Common myeloid progenitor, CD34-positive (primary cell): Measurements from ENCODE around the gene MYLK.

Source experiments
- CTCF ChIA-PET: fragments of 350-600 bp; sonication (Branson Sonifier 250); formaldehyde crosslinking; loops from one replicate; lab custom pipeline; 2021; ENCODE audit warnings: antibody characterized with exemption; lab: Charles Lee
- POLR2A ChIA-PET: fragments of 350-600 bp; sonication (Branson Sonifier 250); formaldehyde crosslinking; loops from one replicate; lab custom pipeline; 2021; ENCODE audit warnings: antibody characterized with exemption; lab: Charles Lee
- DNase-seq, 3 donors: peaks; one replicate each; pipeline versions ENCODE4 v3.0.0 to v3.0.0-alpha.2; 2013
- H3K27ac ChIP-seq, 2 experiments: 1 replicate in 1 of 2; 2 replicates in 1 of 2; pipeline ENCODE4 v1.7.0; 2013; ENCODE audit warnings: inconsistent platforms in 2 of 2, low read length in 2 of 2, mild to moderate bottlenecking in 2 of 2, low read depth in 1 of 2, moderate library complexity in 1 of 2; ENCODE audit not compliant: severe bottlenecking in 2 of 2, insufficient read depth in 1 of 2, poor library complexity in 1 of 2
- H3K27me3 ChIP-seq, 5 experiments: replicated peaks in 2 of 5; 1 replicate in 3 of 5; 2 replicates in 2 of 5; pipeline versions ENCODE4 v1.6.1 to v1.7.0; 2013; ENCODE audit warnings: low read length in 4 of 5, mild to moderate bottlenecking in 2 of 5, moderate library complexity in 2 of 5, inconsistent platforms in 1 of 5; ENCODE audit not compliant: insufficient read depth in 5 of 5, control insufficient read depth in 4 of 5
- H3K36me3 ChIP-seq, 4 experiments: 1 replicate in 2 of 4; 2 replicates in 2 of 4; pipeline versions ENCODE4 v1.6.1 to v1.7.0; 2013; ENCODE audit warnings: low read length in 3 of 4, control low read depth in 1 of 4, mild to moderate bottlenecking in 1 of 4; ENCODE audit not compliant: control insufficient read depth in 4 of 4, insufficient read depth in 4 of 4
- H3K4me1 ChIP-seq, 4 experiments: 1 replicate in 3 of 4; 2 replicates in 1 of 4; pipeline versions ENCODE4 v1.6.1 to v1.7.1; 2013; ENCODE audit warnings: low read length in 3 of 4, mild to moderate bottlenecking in 3 of 4, control low read depth in 1 of 4, inconsistent platforms in 1 of 4, moderate library complexity in 1 of 4; ENCODE audit not compliant: control insufficient read depth in 4 of 4, insufficient read depth in 4 of 4; ENCODE audit errors: control extremely low read depth in 1 of 4
- H3K4me3 ChIP-seq, 7 experiments: 1 replicate in 4 of 7; 2 replicates in 3 of 7; pipeline versions ENCODE4 v1.5.1 to v1.7.0; 2013; ENCODE audit warnings: mild to moderate bottlenecking in 7 of 7, low read length in 6 of 7, moderate library complexity in 6 of 7, inconsistent platforms in 2 of 7, low read depth in 2 of 7, control low read depth in 1 of 7; ENCODE audit not compliant: insufficient read depth in 4 of 7, control insufficient read depth in 1 of 7; ENCODE audit errors: extremely low read depth in 1 of 7
- H3K9me3 ChIP-seq, 5 experiments: 1 replicate in 4 of 5; 2 replicates in 1 of 5; pipeline versions ENCODE4 v1.6.1 to v1.7.1; 2013; ENCODE audit warnings: low read length in 4 of 5, mild to moderate bottlenecking in 2 of 5, inconsistent platforms in 1 of 5, low read depth in 1 of 5, moderate library complexity in 1 of 5; ENCODE audit not compliant: control insufficient read depth in 4 of 5, insufficient read depth in 2 of 5; ENCODE audit errors: control extremely low read depth in 1 of 5
- WGBS: methylation state at CpG from one replicate; pipeline ENCODE4 v1.1.5; 2013; ENCODE audit not compliant: insufficient coverage; 5-methylcytosine and 5-hydroxymethylcytosine counted together

The MYLK gene

GRCh38 chr3:123919353-123919752 is 35.2 kb upstream of the MYLK start:
- H3K27me3 ChIP-seq: no peaks in the 10 kb centered on the region
- H3K4me1 ChIP-seq: no peaks in the 10 kb centered on the region
- peaks cover 6 to 46% (median 21%) of the 10 kb centered on the region in 5 experiments for H3K9me3 ChIP-seq
- DNase-seq: no peak
- H3K27ac ChIP-seq: no peak overlapping the region
- ChIA-PET POLR2A (no interaction called here), CTCF (no interaction called here)
- no peak overlapping the region for H3K4me3 ChIP-seq
- 94% methylated on average over 3 of the region's 3 CpGs for WGBS
- peaks cover 14 to 53% (median 31%) of the 10 kb centered on the region in 4 experiments for H3K36me3 ChIP-seq

DNA sequence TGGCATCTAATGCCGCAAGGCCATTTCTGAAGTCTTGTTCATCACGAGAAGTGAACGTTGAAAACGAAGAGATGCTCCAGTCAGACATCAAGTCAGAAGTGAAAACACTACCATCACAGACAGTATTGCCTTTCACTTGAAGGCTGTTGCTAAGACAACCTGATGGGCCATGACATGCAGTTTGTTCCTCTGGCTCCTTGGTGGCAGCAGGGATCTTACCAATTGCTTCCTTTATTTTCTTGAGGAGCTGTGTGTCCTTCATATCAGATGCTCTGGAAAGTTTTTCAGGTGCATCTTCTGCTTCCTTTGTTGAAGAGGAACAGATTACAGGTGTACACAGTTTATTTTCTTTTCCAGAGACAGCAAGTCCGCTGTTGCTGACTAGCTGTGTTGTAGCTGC is 30.7 kb upstream of the MYLK start:
- H3K36me3 ChIP-seq: peaks cover 3 to 22% (median 16%) of the 10 kb centered on the region in 4 experiments
- POLR2A ChIA-PET: no interaction called here
- H3K9me3 ChIP-seq: peaks cover 2 to 11% (median 6%) of the 10 kb centered on the region in 5 experiments
- peak in 2 of 3 donors; percentile 12 to 31 for DNase-seq
- no peak overlapping the region for H3K4me3 ChIP-seq
- WGBS: 98% methylated on average over 4 of the region's 5 CpGs
- CTCF ChIA-PET: no interaction called here
- no peaks in the 10 kb centered on the region for H3K27me3 ChIP-seq
- H3K4me1 ChIP-seq: no peaks in the 10 kb centered on the region
- no peak overlapping the region for H3K27ac ChIP-seq

DNA sequence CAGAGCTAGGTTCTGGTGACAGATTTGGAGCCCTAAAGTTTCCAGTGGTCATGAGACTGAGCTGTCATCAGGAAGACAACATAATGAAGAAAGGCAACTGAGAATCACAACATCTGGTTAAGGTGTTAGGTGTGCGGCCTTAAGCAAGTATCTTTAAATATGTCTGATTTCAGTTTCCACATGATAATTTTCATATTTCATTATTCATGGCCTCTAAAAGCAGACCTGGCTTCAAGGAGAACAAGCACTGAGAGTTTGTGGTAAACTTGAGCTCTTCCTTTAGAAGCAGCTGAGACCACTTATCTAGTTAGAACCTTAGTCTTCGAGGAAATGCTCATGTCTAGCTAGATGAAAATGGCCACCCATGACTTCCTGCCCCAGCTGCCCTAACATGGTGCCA is 25.7 kb upstream of the MYLK start:
- WGBS: no CpG with 5 or more reads among the region's 2 CpGs
- ChIA-PET POLR2A (no interaction called here), CTCF (no interaction called here)
- Histone ChIP-seq H3K27me3 (no peaks in the 10 kb centered on the region), H3K4me1 (no peaks in the 10 kb centered on the region), H3K36me3 (peaks cover 0 to 2% (median under 1%) of the 10 kb centered on the region in 4 experiments), H3K9me3 (no peaks in the 10 kb centered on the region), H3K4me3 (no peak overlapping the region), H3K27ac (no peak overlapping the region)
- no peak for DNase-seq

DNA sequence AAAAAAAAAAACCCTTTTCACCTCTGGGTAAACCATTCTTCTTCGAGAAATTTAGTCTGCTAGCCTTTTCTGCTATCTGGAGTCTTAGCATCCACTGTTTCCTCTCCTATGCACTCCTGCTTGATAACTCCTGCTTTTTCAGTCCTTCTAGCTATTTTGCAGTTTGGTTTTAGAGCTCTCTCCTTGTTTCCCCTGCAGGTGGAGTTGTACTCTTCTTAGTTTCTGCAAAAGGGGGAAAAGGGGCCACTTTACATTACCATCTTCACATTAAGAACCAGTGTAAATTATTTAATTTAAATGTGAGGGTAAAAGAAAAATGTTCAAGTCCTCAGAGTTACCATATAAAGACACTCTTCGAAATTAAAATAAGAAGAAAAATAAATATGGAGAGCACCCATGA is 23.6 kb upstream of the MYLK start:
- WGBS: 71% methylated on average over 1 of the region's 2 CpGs
- CTCF ChIA-PET: interaction anchor here (1.6 kb wide), 1 partner anchor 21 kb away, joined by 5 read pairs; no protein-coding TSS in a partner anchor
- Histone ChIP-seq H3K36me3 (no peaks in the 10 kb centered on the region), H3K9me3 (no peaks in the 10 kb centered on the region), H3K4me3 (no peak overlapping the region), H3K27me3 (no peaks in the 10 kb centered on the region), H3K4me1 (no peaks in the 10 kb centered on the region), H3K27ac (no peak overlapping the region)
- DNase-seq: no peak
- POLR2A ChIA-PET: no interaction called here

DNA sequence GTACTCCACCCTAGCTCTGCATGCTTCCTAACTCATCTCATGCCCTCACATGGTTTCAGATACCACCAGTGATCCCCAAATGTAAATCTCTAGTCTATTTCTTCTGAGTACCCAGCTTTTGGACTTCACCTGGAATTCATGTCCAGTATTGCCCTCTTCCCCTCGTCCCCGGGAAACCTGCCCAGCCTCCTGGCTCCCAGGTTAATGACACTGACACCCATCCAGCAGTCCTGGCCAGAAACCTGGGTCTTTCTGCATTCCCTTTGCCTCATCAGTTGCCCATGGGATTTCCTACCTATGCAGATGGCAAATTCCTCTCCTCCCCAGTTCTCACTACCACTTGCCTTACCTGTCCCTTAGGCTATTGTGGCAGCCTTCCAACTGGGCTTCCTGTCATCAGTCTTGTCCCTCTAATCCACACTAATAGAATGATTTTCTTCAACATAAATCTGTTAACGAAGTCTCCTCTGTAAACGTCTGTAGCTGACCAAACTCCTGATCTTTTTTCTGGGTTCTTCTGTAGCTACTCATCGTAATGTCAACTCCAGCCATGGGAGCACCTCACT is 15.3 kb upstream of the MYLK start:
- ChIA-PET POLR2A (interaction anchor here (0.6 kb wide), 1 partner anchor 14 kb away, joined by 8 read pairs; no protein-coding TSS in a partner anchor), CTCF (no interaction called here)
- Histone ChIP-seq H3K27ac (no peak overlapping the region), H3K4me1 (peaks cover 0 to 7% (median 3%) of the 10 kb centered on the region in 4 experiments), H3K4me3 (no peak overlapping the region), H3K36me3 (no peaks in the 10 kb centered on the region), H3K27me3 (no peaks in the 10 kb centered on the region), H3K9me3 (no peaks in the 10 kb centered on the region)
- no peak for DNase-seq
- 100% methylated on average over 5 of the region's 5 CpGs for WGBS

- H3K9me3 ChIP-seq: peaks cover 2 to 21% (median 9%) of the 10 kb centered on the region in 5 experiments
- no peak overlapping the region for H3K27ac ChIP-seq
- peaks cover 0 to 7% (median 3%) of the 10 kb centered on the region in 4 experiments for H3K4me1 ChIP-seq
- CTCF ChIA-PET: no interaction called here
- H3K4me3 ChIP-seq: no peak overlapping the region
- H3K36me3 ChIP-seq: no peaks in the 10 kb centered on the region
- WGBS: no CpG with 5 or more reads among the region's 1 CpG
- POLR2A ChIA-PET: no interaction called here
- H3K27me3 ChIP-seq: no peaks in the 10 kb centered on the region
- DNase-seq: no peak
These were observed 8.9 kb upstream of the MYLK start for GRCh38 chr3:123893012-123893411.

DNA sequence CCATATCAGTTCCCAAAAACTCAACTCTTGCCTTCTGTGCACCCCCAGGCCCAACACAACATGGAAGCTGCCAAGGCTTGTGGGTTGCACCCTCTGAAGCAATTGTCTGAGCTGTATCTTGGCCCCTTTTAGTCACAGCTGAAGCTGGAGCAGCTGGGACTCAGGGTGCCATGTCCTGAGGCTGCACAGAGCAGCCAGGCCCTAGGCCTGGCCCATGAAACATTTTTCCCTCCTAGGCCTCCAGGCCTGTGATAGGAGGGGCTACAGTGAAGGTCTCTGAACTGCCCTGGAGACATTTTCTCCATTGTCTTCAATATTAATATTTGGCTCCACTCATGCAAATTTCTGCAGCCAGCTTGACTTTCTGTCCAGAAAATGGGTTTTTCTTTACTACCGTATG is 8.1 kb upstream of the MYLK start:
- no peak overlapping the region for H3K27ac ChIP-seq
- no peaks in the 10 kb centered on the region for H3K36me3 ChIP-seq
- no peak for DNase-seq
- ChIA-PET CTCF (no interaction called here), POLR2A (no interaction called here)
- peaks cover 2 to 21% (median 9%) of the 10 kb centered on the region in 5 experiments for H3K9me3 ChIP-seq
- H3K27me3 ChIP-seq: peaks cover 0 to 1% (median 0%) of the 10 kb centered on the region in 5 experiments
- peaks cover 0 to 7% (median 3%) of the 10 kb centered on the region in 4 experiments for H3K4me1 ChIP-seq
- H3K4me3 ChIP-seq: no peak overlapping the region
- WGBS: 0% methylated on average over 1 of the region's 1 CpG
